ENCODE results near the gene SMG6. TPM values are rescaled to one million over a fixed set of nuclear protein-coding genes. Genes with fewer than 3 reads are reported as not detected.

Gene SMG6
- total RNA-seq, 1 donor: 49.3 TPM

DNA sequence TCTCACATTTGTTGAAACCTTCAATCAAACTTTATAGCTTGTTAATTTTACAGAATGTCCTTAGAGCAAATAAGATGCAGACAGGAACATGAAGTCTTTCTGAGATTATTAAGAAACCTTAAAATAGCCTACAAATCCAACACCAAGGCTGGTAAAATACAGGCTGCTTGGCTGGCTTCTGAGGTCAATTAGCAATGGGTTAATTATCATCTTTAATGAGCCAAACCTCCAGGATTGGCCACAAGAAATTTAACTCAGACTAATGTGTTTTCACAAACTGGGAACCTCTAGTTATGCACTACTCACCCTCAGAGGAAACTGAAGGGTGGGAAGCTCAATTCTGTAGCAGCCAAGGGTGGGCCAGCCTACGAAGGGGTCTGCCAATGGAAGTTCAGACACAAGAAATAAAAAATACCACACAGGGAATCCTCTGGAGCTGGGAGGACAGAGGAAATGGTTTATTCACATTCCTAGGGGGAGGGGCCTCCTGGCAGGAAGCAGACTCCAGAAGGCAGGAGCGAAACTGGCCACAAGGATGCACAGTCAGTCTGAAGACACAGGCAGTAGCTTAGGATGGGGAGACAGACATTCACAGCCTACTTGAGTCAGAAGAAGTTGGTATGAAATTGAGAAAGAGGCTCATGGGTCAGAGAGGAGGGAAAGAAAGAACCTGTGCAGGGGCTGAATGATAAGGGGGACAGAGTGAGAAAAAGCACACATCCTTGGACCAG is 212.6 kb downstream of the SMG6 start:
- peak; percentile 93 for DNase-seq (ENCODE audit: low read depth)
- TF ChIP-seq, protein P1, sequence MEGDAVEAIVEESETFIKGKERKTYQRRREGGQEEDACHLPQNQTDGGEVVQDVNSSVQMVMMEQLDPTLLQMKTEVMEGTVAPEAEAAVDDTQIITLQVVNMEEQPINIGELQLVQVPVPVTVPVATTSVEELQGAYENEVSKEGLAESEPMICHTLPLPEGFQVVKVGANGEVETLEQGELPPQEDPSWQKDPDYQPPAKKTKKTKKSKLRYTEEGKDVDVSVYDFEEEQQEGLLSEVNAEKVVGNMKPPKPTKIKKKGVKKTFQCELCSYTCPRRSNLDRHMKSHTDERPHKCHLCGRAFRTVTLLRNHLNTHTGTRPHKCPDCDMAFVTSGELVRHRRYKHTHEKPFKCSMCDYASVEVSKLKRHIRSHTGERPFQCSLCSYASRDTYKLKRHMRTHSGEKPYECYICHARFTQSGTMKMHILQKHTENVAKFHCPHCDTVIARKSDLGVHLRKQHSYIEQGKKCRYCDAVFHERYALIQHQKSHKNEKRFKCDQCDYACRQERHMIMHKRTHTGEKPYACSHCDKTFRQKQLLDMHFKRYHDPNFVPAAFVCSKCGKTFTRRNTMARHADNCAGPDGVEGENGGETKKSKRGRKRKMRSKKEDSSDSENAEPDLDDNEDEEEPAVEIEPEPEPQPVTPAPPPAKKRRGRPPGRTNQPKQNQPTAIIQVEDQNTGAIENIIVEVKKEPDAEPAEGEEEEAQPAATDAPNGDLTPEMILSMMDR (IDR thresholded peaks at IDR 0.05; ENCODE audit: insufficient read depth, low read length): peak; percentile 71

GRCh38 chr17:2090210-2090641 is 213.4 kb downstream of the SMG6 start:
- DNase-seq (ENCODE audit: low read depth): no peak
- H3K4me3 ChIP-seq (ENCODE audit: low read depth, low read length): peak overlapping the region; percentile 62
- TF ChIP-seq, protein P1 (IDR thresholded peaks at IDR 0.05; ENCODE audit: insufficient read depth, low read length): no peak

More for the DNA sequence above, 212.6 kb downstream of the SMG6 start:
- peak overlapping the region; percentile 13 for H3K4me3 ChIP-seq (ENCODE audit: low read depth, low read length)

- TF ChIP-seq, protein P1 (IDR thresholded peaks at IDR 0.05; ENCODE audit: insufficient read depth, low read length): no peak
- DNase-seq (ENCODE audit: low read depth): peak; percentile 75
- peak overlapping the region; percentile 62 for H3K4me3 ChIP-seq (ENCODE audit: low read depth, low read length)
Measured at GRCh38 chr17:2089021-2089422, 214.6 kb downstream of the SMG6 start.

GRCh38 chr17:2087597-2088211 is 215.9 kb downstream of the SMG6 start:
- no peak overlapping the region for H3K4me3 ChIP-seq (ENCODE audit: low read depth, low read length)
- TF ChIP-seq, protein P1 (IDR thresholded peaks at IDR 0.05; ENCODE audit: insufficient read depth, low read length): no peak
- peak; percentile 71 for DNase-seq (ENCODE audit: low read depth)

DNA sequence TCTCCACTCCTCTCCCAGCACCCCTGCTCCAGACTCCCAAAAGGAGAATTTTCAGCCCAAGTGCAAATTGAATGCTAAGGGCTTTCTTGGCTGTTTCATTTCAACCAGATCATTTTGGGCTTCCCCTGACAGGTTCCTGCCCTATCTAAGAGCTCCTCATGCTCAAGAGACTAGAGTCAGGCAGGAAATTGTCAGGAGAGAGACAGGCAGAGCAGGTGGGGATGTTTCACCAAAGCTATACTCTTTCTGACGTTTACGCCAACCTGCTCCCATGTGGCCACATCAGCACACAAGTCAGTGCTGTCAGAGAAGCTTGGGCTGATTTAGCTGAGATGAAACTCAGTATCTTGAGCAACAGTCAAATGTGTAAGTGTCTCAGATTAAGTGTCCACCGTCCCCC is 217.3 kb downstream of the SMG6 start:
- H3K4me3 ChIP-seq (ENCODE audit: low read depth, low read length): no peak overlapping the region
- no peak for DNase-seq (ENCODE audit: low read depth)
- TF ChIP-seq, protein P1 (IDR thresholded peaks at IDR 0.05; ENCODE audit: insufficient read depth, low read length): no peak

DNA sequence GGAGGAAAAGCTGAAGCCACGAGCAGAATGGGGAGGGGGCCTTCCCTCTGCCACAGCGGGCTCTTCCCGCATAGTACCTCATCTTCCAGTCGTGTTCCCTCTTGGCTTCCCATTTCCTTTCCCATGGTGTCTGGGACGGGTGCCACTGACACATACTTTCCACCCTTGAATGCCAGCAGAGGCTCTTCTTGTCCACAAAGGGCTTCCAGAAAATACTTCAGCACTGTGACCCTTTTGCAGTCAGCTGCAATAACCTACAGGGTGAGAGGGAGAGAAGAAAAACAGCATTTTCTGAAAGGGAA is 218.0 kb downstream of the SMG6 start:
- DNase-seq (ENCODE audit: low read depth): peak; percentile 89
- H3K4me3 ChIP-seq (ENCODE audit: low read depth, low read length): no peak overlapping the region
- TF ChIP-seq, protein P1 (IDR thresholded peaks at IDR 0.05; ENCODE audit: insufficient read depth, low read length): no peak
